Esophagus muscularis mucosa (tissue), 4 donors: ENCODE results near the gene ISL1. TPM values are rescaled to one million over a fixed set of nuclear protein-coding genes. Genes with fewer than 3 reads are reported as not detected.

Source experiments
- DNase-seq: peaks from one replicate; pipeline ENCODE4 v3.0.0-alpha.2; 2017; ENCODE audit errors: extremely low spot score
- H3K27ac ChIP-seq, 4 donors: fragments of 200-600 bp; sonication (generic); replicated peaks in 1 of 4; 1 replicate in 3 of 4; 2 replicates in 1 of 4; pipeline ENCODE4 v1.5.1; 2016 to 2019; ENCODE audit warnings: mild to moderate bottlenecking in 1 of 4
- H3K27me3 ChIP-seq, 4 donors: fragments of 200-600 bp; sonication (generic); one replicate each; pipeline versions ENCODE4 v1.5.1 to v1.6.0; 2016 to 2019
- H3K36me3 ChIP-seq, 4 donors: fragments of 200-600 bp; sonication (generic); one replicate each; pipeline ENCODE4 v1.5.1; 2016 to 2019
- H3K4me1 ChIP-seq, 4 donors: fragments of 200-600 bp; sonication (generic); one replicate each; pipeline ENCODE4 v1.5.1; 2016 to 2019
- H3K4me3 ChIP-seq, 4 donors: fragments of 200-600 bp; sonication (generic); 1 replicate in 2 of 4; 2 replicates in 2 of 4; pipeline ENCODE4 v1.5.1; 2016 to 2019; ENCODE audit warnings: mild to moderate bottlenecking in 4 of 4, moderate library complexity in 1 of 4
- H3K9me3 ChIP-seq, 4 donors: fragments of 200-600 bp; sonication (generic); 1 replicate in 3 of 4; 2 replicates in 1 of 4; pipeline ENCODE4 v1.5.1; 2016 to 2019
- EP300 ChIP-seq: sonication (generic); formaldehyde crosslinking; IDR thresholded peaks from one replicate; pipeline ENCODE4 v1.6.1; 2017; ENCODE audit warnings: antibody characterized with exemption
- POLR2A ChIP-seq: fragments of 450-650 bp; IDR thresholded peaks from one replicate; pipeline ENCODE4 v1.6.1; 2017; ENCODE audit warnings: antibody characterized with exemption, moderate library complexity, mild to moderate bottlenecking, low read depth
- POLR2AphosphoS5 ChIP-seq, 2 donors: sonication (generic); formaldehyde crosslinking; IDR thresholded peaks; one replicate each; pipeline ENCODE4 v1.6.1; 2017; ENCODE audit warnings: antibody characterized with exemption in 2 of 2
- WGBS: methylation state at CpG from one replicate; pipeline ENCODE4 v1.1.5; 2018; 5-methylcytosine and 5-hydroxymethylcytosine counted together
- intact Hi-C: fragments of 100-400 bp; cut with DNase I; formaldehyde crosslinking; loops from one replicate; pipeline ENCODE4 v1.15.1; 2023
- total RNA-seq, 4 donors: library from RNA; depleted of rRNA; stranded (reverse); fragments of >200 nt; gene quantifications; one replicate each; pipeline versions ENCODE4 v1.1.0 to v1.2.1, GENCODE V29; 2016
- TF ChIP-seq, protein P1 (sequence below), 3 experiments: fragments of 200-600 bp in 2 of 3; fragments of 450-650 bp in 1 of 3; sonication (generic) in 2 of 3; IDR thresholded peaks; one replicate each; pipeline ENCODE4 v1.5.1; 2017 to 2019; ENCODE audit warnings: antibody characterized with exemption in 3 of 3, mild to moderate bottlenecking in 2 of 3, moderate library complexity in 1 of 3

ISL1 gene
- total RNA-seq, 4 donors from 2014 or later = not detected

DNA sequence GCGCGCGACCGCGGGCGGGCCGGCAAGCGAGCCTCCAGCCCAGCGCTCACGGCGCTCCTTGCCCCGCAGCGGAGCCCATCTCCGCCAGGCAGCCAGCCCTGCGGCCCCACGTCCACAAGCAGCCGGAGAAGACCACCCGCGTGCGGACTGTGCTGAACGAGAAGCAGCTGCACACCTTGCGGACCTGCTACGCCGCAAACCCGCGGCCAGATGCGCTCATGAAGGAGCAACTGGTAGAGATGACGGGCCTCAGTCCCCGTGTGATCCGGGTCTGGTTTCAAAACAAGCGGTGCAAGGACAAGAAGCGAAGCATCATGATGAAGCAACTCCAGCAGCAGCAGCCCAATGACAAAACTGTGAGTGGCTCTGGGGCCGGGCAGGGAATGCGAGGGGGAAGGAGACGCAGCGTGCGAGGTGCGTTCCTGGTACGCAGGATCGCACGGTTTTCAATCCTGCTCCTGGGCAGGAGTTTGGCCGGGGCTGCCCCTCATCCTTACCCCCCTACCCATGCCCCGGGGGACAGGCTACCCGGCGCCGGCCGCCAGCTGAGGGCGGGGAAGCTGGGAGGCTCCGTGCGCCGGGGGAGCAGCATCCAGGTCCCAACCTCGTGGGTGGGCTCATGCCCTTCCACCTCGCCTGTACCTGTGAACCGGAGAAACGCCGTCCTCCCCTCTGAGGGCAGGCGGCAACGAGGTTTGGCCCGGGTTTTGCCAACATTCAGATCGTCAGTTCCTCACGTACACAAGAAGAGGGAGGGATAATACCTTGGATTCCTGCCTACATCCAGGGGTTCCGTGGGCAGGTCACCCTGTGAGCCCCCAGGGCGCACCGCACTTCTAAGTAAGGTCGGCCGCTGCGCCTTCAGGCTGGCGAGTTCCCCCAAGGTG lies 6.6 kb downstream of the ISL1 start:
- TF ChIP-seq POLR2A (peak; percentile 8), EP300 (no peak), POLR2AphosphoS5 (IDR thresholded peaks at IDR 0.05) (no peak)
- TF ChIP-seq, protein P1, sequence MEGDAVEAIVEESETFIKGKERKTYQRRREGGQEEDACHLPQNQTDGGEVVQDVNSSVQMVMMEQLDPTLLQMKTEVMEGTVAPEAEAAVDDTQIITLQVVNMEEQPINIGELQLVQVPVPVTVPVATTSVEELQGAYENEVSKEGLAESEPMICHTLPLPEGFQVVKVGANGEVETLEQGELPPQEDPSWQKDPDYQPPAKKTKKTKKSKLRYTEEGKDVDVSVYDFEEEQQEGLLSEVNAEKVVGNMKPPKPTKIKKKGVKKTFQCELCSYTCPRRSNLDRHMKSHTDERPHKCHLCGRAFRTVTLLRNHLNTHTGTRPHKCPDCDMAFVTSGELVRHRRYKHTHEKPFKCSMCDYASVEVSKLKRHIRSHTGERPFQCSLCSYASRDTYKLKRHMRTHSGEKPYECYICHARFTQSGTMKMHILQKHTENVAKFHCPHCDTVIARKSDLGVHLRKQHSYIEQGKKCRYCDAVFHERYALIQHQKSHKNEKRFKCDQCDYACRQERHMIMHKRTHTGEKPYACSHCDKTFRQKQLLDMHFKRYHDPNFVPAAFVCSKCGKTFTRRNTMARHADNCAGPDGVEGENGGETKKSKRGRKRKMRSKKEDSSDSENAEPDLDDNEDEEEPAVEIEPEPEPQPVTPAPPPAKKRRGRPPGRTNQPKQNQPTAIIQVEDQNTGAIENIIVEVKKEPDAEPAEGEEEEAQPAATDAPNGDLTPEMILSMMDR (IDR thresholded peaks at IDR 0.05) = no peak
- peaks cover 7 to 28% (median 27%) of the 10 kb centered on the region in 4 donors for H3K4me1 ChIP-seq
- peaks cover 0 to 100% (median 51%) of the 10 kb centered on the region in 4 donors for H3K27me3 ChIP-seq
- no peak overlapping the region for H3K27ac ChIP-seq
- intact Hi-C loops = no loop called here
- no peaks in the 10 kb centered on the region for H3K9me3 ChIP-seq
- WGBS = 3% methylated on average over 20 of the region's 68 CpGs
- no peak for DNase-seq
- peak overlapping the region; percentile 18 to 47 (median 36) for H3K4me3 ChIP-seq
- no peaks in the 10 kb centered on the region for H3K36me3 ChIP-seq

DNA sequence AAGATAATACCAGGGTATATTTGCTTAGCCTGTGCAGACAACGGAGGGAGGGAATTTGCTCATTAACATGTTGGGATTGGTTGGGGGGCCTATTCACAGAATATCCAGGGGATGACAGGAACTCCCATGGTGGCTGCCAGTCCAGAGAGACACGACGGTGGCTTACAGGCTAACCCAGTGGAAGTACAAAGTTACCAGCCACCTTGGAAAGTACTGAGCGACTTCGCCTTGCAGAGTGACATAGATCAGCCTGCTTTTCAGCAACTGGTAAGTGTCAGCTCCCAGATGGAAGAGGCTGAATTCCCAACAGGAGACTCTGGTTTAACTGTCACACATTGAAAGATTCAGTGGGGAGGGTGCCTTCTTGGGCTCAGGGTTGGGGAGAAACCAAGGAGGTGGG lies 7.9 kb downstream of the ISL1 start:
- DNase-seq = no peak
- Histone ChIP-seq H3K4me1 (peaks cover 7 to 28% (median 27%) of the 10 kb centered on the region in 4 donors), H3K36me3 (no peaks in the 10 kb centered on the region), H3K27ac (no peak overlapping the region), H3K9me3 (no peaks in the 10 kb centered on the region), H3K4me3 (no peak overlapping the region), H3K27me3 (peaks cover 0 to 100% (median 55%) of the 10 kb centered on the region in 4 donors)
- TF ChIP-seq, protein P1 (IDR thresholded peaks at IDR 0.05) = no peak
- no peak for TF ChIP-seq EP300
- no peak for TF ChIP-seq POLR2A
- TF ChIP-seq POLR2AphosphoS5 (IDR thresholded peaks at IDR 0.05) = no peak
- WGBS = 35% methylated on average over 5 of the region's 5 CpGs
- intact Hi-C loops = no loop called here

DNA sequence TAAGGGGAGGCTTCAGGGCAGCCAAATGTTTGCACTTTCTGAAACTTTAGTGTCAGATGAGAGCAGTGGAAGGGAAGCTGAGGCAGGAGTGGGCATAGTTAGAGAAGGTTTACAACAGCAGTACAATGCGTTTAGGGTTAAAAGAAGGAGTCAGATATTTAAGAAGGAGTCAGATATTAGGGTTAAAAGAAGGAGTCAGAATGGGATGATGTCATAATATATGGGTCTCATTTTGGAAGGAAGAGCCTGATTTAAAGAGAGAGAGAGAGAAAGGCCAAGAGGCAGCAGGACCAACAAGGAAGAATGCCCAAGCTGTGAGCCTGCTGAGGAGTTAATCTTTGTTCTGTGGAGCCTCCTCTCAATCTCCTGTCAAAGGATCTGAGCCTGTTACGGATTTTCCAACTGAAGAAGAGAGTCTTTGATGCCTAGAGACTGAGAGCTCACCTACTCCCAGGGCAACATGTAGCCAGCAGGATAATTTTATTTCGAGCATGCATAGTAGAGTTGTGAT lies 9.5 kb downstream of the ISL1 start:
- no peak overlapping the region for H3K27ac ChIP-seq
- peaks cover 0 to 100% (median 46%) of the 10 kb centered on the region in 4 donors for H3K27me3 ChIP-seq

DNA sequence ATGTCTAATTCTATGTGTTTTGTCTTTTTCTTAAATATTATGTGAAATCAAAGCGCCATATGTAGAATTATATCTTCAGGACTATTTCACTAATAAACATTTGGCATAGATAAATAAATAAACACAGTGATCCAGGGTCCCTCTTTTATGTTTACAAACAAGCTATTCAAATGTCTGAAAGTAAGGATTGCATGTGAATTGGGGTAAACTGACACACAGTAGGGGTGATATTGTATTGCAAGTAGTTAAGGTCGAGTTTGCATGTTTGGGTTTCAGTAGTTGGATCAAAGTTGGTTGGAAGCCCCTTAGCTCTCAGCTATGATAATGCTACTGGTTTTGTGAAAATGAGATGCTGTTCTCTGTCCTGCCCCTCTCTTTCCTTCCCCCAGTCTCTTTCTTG lies 11.4 kb downstream of the ISL1 start:
- TF ChIP-seq POLR2AphosphoS5 (IDR thresholded peaks at IDR 0.05) = no peak
- TF ChIP-seq POLR2A = no peak
- TF ChIP-seq, protein P1 (IDR thresholded peaks at IDR 0.05) = no peak
- no peak for TF ChIP-seq EP300
- H3K9me3 ChIP-seq = no peaks in the 10 kb centered on the region
- 46% methylated on average over 2 of the region's 2 CpGs for WGBS
- no peaks in the 10 kb centered on the region for H3K36me3 ChIP-seq
- DNase-seq = no peak
- intact Hi-C loops = no loop called here
- peaks cover 0 to 100% (median 44%) of the 10 kb centered on the region in 4 donors for H3K27me3 ChIP-seq
- peaks cover 2 to 18% (median 14%) of the 10 kb centered on the region in 4 donors for H3K4me1 ChIP-seq
- H3K27ac ChIP-seq = no peak overlapping the region
- no peak overlapping the region for H3K4me3 ChIP-seq

More for the DNA sequence above, 9.5 kb downstream of the ISL1 start:
- Histone ChIP-seq H3K9me3 (no peaks in the 10 kb centered on the region), H3K36me3 (no peaks in the 10 kb centered on the region), H3K4me1 (peaks cover 7 to 16% (median 15%) of the 10 kb centered on the region in 4 donors), H3K4me3 (no peak overlapping the region)
- intact Hi-C loops = no loop called here
- WGBS = 43% methylated on average over 3 of the region's 3 CpGs
- TF ChIP-seq, protein P1 (IDR thresholded peaks at IDR 0.05) = no peak
- no peak for TF ChIP-seq POLR2A
- TF ChIP-seq POLR2AphosphoS5 (IDR thresholded peaks at IDR 0.05) = no peak
- TF ChIP-seq EP300 = no peak
- no peak for DNase-seq
